Dorsolateral prefrontal cortex (tissue), 118 donors: ENCODE data around the gene IGSF22. TPM values are rescaled to one million over a fixed set of nuclear protein-coding genes. Genes with fewer than 3 reads are reported as not detected.

Experiments
- total RNA-seq, 120 experiments: library from RNA; stranded (reverse); gene quantifications; one replicate each; pipeline versions ENCODE4 v1.2.3 to v1.2.4, GENCODE V29; 2022

IGSF22 gene
- total RNA-seq, 120 experiments from 2014 or later, result 0.46 to 6.3 (median 2.3) TPM

Other genes with a start within 250 kb of the IGSF22 start
- gene TSG101, start 199.2 kb downstream of the IGSF22 start, total RNA-seq, result 10 to 100 TPM; 26.8 to 73.5 (median 51.6) TPM
- 10 to 100 TPM in 118 of 120 experiments, 1 to 10 TPM in 2; 7.9 to 27.1 (median 16.5) TPM for gene UEVLD, start 137.5 kb downstream of the IGSF22 start, total RNA-seq
- gene MISFA, start 126.4 kb downstream of the IGSF22 start, total RNA-seq, result 10 to 100 TPM in 6 of 120 experiments, 1 to 10 TPM in 114; 1.5 to 13.4 (median 4.4) TPM
- gene SPTY2D1, start 91.8 kb downstream of the IGSF22 start, total RNA-seq, result 10 to 100 TPM in 107 of 120 experiments, 1 to 10 TPM in 13; 7.7 to 28.7 (median 12.0) TPM
- 10 to 100 TPM in 69 of 120 experiments, 1 to 10 TPM in 51; 4.9 to 18.5 (median 10.7) TPM for gene TMEM86A, start 27.4 kb downstream of the IGSF22 start, total RNA-seq
- 100 to 1,000 TPM in 82 of 120 experiments, 10 to 100 TPM in 38; 31.1 to 171 (median 113) TPM for gene PTPN5, start 65.6 kb upstream of the IGSF22 start, total RNA-seq
- not detected for gene MRGPRX1, start 213.2 kb upstream of the IGSF22 start, total RNA-seq